NCI-H128 (cell line): ENCODE measurements around the gene ALKBH2.
"Not testable (repeated sequence)": the region's sequence is repeated elsewhere in the genome, so short reads cannot be mapped to it uniquely, and the experiment has no call there.

Experiments used
- DNase-seq: peaks from one replicate; lab custom pipeline; 2025; ENCODE audit not compliant: unreplicated experiment; lab: John Stamatoyannopoulos, UW

The ALKBH2 gene

DNA sequence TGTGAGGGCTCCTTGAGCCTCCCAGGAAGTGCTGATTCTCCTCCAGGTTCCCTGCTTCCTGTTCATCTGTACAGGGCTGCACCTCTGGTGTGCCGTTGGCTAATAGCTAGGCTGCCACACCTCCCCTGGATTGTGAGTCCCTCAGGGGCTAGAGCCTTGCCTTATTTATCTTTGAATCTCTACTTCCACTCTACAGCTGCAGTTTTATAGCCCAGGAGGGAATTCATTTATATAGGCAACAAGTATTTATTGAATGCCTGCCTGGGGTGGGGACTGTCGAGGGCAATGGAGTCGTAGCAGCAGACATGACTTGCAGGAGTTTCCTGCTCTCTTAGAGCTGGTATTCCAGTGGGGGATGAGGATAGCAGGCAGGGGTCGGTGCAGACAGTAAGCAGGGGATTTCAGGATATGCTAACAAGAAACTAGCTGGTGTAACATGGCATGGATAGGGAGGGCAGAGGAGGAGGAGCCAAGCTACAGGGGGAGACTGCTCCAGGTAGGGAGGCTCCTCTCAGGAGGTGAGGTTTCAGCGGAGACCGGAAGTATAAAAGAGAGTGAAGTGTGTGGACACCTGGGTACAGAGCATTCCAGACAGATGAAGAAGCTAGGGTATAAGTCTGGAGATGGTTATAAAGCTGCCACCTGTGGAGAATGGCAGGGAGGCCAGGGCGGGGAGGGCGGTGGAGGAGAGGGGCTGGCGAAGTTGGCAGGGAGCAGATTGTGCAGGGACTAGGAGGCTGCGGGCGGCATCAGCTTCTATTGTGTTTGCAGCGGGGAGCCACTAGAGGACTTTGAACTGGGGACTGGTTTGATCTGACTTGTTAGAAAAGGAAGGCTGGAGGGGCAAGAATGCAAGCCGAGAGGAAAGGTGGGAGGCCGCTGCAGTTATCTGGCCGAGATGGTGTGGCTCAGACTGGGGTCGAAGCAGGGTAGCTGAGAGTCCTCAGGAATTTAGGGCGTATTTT, 23.7 kb downstream of the ALKBH2 start:
- no peak for DNase-seq

DNA sequence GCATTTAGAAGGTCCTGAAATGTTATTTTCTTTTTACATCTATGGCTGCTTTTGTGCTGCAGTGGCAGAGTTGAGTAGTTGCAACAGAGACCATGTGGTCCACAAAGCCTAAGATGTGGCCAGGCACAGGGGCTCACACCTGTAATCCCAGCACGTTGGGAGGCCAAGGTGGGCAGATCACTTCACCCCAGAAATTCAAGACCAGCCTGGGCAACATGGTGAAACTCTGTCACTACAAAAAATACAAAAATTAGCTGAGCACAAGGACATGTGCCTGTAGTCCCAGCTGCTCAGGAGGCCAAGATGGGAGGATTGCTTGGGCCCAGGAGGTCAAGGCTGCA, 27.4 kb downstream of the ALKBH2 start:
- DNase-seq: no peak

DNA sequence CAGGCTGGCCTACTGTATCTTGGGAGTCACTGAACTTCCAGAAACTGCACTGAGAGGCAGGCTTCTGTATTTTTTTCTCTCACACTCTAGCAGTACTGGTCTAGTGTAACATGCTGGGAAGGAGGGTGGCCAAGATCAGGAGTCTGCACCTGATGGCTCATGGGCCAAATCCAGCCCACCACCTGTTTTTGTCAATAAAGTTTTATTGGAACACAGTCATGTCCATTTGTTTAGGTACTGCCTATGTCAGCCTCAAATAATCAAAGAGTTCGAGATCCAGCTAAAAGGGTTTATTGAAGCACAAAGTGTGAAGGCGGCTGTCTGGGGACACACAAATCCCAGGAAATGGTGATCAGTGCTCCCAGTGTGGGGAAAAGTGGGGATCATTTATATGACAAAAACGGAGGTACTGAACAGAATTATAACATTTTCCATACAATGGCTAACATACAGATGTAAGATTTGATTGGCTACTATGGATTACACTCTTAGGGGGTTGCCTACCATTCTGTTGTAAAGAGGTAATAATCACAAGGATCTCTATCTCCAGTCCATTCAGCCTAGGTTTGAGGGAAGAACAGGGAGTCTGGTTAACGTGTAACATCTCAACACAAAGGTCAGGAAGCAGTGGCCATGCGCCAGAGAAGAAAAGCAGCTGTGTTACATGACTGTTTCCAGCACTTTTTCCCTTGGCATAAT, 28.0 kb downstream of the ALKBH2 start:
- no peak for DNase-seq

DNA sequence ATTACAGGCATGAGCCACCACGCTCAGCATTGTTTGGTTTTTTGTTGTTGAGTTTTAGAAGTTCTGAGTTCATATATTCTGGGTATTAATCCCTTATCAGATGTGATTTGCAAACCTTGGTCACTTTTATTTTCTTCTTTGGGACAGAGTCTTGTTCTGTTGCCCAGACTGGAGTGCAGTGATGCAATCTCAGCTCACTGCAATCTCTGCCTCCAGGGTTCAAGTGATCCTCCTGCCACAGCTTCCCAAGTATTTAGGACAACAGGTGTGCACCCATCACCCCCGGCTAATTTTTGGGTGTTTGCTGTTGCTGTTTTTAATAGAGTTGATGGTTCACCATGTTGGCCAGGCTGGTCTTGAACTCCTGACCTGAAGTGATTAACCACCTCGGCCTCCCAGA, 29.1 kb downstream of the ALKBH2 start:
- DNase-seq: no peak

DNA sequence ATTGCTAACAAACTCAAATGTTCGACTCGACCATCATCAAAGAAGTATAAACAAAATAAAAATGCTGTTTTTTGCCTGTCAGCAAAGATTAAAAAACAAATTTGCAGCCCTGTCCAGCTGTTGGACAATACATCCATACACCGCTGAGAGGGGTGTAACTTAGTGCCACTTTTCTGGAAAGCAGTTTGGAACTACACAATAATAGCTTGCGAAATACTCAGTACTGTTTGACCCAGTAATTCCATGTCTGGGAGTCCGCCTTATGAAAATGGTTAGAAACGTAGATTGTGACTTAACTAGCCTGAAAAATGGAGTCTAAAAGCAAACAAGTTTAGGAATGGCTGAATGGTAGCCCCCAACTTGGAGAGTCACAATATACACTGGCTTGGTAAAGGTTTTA, 34.5 kb downstream of the ALKBH2 start:
- DNase-seq: no peak

DNA sequence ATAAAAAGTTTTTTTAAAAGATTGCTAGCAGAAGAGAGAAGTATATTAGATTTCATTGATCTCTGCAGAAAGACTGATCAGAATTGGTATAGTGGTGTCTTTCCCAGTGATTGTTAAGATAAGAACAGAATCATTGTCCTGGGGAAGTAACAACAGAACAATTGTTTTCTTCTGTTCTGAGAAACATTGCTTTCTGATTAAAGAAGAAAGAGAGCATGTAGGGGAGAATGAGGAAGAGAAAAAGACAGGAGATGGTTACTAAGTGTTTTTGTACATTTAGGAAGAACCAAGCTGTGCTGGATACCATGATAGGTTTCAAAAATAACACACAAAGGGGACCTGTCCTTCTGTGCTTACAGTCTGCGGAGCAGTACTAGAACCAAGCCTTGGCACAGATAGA, 35.9 kb downstream of the ALKBH2 start:
- no peak for DNase-seq

DNA sequence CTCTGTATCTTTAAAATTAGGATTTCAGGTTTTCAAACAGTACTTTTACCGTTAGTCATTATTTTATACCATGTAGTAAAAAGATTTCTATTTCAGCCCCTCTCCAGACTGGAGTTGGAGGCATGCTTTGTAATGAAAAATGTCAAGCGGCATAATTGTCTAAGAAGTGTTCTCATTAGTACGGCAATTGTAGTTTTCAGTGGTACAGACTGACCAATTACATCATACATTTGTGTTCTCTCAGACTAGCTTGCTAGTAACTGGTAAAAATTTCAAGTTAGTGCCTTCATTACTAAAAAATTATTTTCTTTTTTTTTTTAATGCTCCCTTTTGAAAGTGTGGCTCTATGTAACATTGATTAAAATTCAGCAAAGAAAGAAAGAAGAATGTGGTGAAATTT, 36.4 kb downstream of the ALKBH2 start:
- no peak for DNase-seq

DNA sequence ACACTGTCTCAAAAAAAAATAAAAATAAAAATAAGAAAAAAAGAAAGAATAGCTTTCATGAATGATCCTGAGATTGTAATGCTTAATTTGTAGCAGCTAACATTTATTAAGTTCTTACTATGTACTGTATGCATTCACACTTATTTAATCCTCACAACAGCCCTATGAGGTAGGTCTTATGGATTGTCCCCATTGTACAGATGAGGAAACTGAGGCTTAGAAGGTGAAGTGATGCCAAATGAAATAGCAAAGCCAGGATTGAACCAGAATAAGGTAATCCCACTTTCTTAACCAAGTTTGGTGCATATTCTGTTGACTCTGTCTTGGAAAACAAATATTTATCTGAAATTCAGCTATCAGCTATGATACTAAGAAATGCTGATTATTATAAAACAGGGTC, 38.8 kb downstream of the ALKBH2 start:
- DNase-seq: no peak

DNA sequence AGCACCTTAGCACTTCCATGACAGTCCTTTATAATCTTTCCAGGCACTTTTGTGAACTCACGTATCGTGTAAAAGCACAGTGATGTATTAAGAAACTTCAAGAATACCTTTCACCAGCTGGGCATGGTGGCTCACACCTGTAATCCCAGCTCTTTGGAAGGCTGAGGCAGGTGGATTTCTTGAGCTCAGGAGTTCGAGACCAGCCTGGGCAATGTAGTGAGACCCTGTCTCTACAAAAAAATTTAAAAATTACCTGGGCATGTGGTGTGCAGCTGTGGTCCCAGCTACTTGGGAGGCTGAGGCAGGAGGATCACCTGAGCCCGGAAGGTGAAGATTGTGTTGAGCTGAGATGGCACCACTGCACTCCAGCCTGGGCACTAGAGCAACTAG, 39.2 kb downstream of the ALKBH2 start:
- not testable (repeated sequence) for DNase-seq

DNA sequence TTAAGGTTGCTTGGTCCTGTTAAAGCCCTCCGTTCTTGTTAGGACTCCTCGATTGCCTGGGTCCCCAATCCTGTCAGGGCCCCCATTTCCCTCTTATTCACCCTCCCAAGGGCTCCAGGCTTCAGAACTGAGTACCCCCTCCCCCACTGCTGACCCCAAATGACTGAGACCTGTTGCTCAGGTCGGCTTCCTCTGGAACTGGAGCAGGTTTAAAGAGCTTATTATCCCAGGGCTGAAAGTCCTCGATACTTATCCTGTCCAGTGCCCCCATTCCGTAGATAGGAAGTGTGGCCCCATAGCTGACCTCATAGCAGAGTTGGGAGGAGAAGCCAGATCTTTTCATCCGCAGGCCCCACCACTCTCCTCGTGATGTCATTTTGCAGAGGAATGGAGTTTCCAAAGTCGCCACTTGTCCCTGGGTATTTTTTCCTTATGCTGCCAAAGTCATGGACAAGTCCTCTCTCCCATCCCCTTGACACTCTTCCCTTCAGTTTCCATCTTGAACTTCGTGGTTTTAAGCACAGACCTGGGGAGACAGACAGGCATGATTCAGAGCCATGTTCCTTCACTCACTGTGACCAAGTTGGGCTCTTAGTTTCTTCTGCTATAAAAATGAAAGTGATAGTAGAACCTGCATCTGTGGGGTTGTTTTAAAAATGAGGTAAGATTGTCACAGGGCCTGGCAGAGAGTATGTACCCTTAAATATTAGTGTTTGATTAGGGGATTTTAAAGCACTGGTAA, 39.7 kb downstream of the ALKBH2 start:
- no peak for DNase-seq

DNA sequence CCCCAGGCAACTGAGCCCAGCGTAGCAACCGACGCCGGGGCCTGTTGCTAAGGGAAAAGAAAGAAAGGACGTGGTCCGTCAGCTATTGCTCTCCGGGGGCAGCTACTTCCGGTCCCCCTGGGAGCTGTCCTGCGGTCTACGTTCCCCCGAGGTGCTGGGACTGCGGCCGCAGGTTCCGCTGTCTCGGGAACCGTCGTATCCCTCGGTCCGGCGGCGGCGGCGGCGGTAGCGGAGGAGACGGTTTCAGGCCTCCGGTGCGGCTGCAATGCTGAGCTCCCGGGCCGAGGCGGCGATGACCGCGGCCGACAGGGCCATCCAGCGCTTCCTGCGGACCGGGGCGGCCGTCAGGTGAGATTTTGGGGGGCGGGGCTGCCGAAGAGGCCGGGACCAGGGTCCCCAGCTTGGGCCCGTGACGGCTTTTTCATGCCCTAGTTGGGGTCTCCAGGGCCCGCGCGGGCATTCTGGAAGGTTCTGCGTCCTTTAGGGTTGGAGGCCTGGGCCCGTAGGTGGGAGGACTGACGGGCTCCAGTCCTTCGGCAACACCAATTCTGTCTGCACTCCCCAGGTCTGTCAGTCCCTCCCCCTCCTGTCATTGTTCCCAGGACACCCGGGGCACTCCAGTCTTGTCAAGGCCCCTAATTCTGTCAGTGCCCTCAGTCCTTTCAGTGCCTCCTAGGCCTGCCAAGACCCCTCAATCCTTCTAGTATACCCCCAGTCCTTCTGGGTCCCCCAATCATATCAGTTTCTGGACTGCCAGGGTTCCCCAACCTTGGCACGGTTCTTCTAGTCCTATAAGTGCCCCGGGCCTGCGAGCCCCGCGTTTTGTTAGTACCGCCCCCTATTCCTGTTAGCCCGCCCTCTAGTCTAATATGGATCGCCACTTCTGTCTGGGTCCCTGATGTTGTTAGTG, 40.6 kb downstream of the ALKBH2 start, which contains the start of gene USP30:
Gene USP30 (plus strand): TSS at position 163 of the 910 bp plus-strand sequence. CDS start 103 bp downstream, at position 266.
- DNase-seq: peak; percentile 74

DNA sequence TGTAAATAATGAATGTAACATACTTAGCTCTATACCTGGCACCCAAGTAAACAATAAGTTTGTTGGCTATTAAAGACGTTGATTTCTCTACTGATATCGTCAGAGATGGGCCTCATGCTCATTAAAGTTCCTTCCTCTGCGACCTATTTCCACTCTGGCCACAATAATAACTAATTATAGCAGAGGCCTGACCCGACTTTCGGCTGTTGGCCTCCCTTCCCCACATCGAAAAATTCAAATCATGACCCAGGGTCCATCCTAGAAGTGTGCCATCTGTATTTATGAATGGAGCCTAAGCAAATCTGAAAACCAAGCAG, 41.2 kb downstream of the ALKBH2 start:
- no peak for DNase-seq

DNA sequence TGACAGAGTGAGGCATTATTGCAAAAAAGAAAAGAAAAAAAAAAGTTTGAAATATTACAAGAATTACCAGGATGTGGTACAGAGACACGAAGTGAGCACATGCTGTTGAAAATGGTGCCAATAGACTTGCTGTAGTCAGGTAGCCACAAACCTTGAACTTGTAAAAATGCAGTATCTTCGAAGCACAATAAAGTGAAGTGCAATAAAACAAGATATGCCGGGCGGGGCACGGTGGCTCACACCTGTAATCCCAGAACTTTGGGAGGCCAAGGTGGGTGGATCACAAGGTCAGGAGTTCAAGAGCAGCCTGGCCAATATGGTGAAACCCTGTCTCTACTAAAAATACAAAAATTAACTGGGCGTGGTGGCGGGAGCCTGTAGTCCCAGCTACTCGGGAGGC, 43.5 kb downstream of the ALKBH2 start:
- DNase-seq: not testable (repeated sequence)

DNA sequence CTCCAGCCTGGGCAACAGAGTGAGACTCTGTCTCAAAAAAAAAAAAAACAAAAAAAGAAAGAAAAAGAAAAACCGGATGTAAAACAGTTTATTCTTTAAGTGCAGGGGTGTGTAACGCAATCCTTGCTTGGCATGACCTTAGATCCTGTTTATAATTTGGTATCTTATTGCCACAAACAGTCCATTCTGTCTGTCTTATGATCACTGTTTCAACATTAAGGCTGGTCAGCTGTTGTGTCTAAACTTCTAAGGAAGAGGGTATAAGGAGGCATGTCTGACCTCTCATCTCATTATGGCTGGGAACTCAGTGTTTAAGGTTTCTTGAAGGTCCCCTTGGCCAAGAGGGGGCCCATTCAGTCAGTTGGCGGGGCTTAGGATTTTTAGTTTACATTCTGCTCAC, 44.6 kb downstream of the ALKBH2 start:
- DNase-seq: not testable (repeated sequence)

DNA sequence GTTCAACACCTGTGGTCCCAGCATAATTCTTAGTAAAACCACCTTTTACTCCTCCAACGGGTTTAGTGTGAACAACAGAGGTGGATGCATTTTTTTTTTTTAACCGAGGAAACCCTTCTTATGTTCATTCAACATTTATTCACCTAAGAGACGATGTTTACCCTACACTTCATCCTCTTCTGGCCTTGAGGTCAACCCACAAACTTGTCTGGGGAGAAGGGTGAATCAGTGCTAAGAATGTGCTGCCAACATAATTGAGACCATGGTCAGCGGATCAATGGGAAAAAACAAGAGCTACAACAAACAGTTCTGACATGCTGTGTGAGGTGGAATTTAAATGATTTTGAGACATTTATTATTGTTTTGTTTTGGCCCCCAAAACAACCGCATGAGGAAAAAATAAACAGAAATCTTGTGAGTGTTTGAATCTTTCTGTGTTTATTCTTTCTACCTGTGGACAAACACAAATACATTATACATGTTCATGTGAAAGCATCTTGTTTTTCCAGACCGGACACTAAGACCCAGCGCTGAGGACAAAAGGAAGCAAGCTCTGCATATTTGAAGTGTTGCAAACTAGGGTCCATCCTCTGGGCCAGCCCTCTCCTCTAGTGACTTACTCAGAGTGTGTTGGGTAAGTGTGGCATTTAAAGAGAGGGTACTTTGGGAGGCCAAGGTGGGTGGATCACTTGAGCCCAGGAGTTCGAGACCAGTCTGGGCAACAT, 46.0 kb downstream of the ALKBH2 start:
- no peak for DNase-seq

DNA sequence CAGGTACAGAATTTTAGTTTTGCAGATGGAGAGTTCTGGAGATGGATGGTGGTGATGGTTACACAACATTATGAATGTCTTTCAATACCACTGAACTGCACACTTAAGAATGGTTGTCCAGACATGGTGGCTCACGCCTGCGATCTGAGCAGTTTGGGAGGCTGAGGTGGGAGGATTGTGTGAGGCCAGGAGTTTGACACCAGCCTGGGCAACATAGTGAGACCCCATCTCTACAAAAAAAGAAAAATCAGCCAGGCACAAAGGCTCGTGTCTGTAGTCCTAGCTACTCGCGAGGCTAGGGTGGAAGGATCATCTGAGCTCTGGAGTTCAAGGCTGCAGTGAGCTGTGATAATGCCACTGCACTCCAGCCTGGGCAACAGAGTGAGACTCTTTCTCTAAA, 49.0 kb downstream of the ALKBH2 start:
- DNase-seq: no peak
